Nephron progenitor cell (in vitro differentiated cells): Measurements from ENCODE around the gene SDS.
A peak's percentile ranks its signal among the peaks of the same experiment; 100 is the strongest.
"Not testable (repeated sequence)": the region's sequence is repeated elsewhere in the genome, so short reads cannot be mapped to it uniquely, and the experiment has no call there.

Experiments used
- DNase-seq: peaks from one replicate; pipeline ENCODE4 v3.0.0; 2021
- H3K27ac Mint-ChIP-seq: 2 replicates; pipeline ENCODE4 v1.8.0; 2021; ENCODE audit warnings: mild to moderate bottlenecking, moderate library complexity, mixed read lengths
- H3K27me3 Mint-ChIP-seq: 2 replicates; pipeline ENCODE4 v1.8.0; 2021; ENCODE audit warnings: mild to moderate bottlenecking, low read depth, mixed read lengths; ENCODE audit not compliant: poor library complexity
- H3K36me3 Mint-ChIP-seq: 2 replicates; pipeline ENCODE4 v1.8.0; 2021; ENCODE audit warnings: low read depth, mixed read lengths
- H3K4me1 Mint-ChIP-seq: 2 replicates; pipeline ENCODE4 v1.8.0; 2021; ENCODE audit warnings: mixed read lengths
- H3K4me3 Mint-ChIP-seq: 2 replicates; pipeline ENCODE4 v1.8.0; 2021; ENCODE audit warnings: mild to moderate bottlenecking, moderate library complexity, mixed read lengths
- H3K9me3 Mint-ChIP-seq: 2 replicates; pipeline ENCODE4 v1.8.0; 2021; ENCODE audit warnings: mild to moderate bottlenecking, moderate library complexity, mixed read lengths
- TF ChIP-seq, protein P1 (sequence below): fragments of 200-600 bp; sonication (generic); IDR thresholded peaks from 2 replicates; pipeline ENCODE4 v1.5.0; 2021; ENCODE audit warnings: antibody characterized with exemption

SDS gene

GRCh38 chr12:113359133-113359938 is 44.4 kb downstream of the SDS start:
- H3K4me3 Mint-ChIP-seq, result peak overlapping the region; percentile 92
- H3K27me3 Mint-ChIP-seq, result peaks cover 14% of the 10 kb centered on the region
- TF ChIP-seq, protein P1, sequence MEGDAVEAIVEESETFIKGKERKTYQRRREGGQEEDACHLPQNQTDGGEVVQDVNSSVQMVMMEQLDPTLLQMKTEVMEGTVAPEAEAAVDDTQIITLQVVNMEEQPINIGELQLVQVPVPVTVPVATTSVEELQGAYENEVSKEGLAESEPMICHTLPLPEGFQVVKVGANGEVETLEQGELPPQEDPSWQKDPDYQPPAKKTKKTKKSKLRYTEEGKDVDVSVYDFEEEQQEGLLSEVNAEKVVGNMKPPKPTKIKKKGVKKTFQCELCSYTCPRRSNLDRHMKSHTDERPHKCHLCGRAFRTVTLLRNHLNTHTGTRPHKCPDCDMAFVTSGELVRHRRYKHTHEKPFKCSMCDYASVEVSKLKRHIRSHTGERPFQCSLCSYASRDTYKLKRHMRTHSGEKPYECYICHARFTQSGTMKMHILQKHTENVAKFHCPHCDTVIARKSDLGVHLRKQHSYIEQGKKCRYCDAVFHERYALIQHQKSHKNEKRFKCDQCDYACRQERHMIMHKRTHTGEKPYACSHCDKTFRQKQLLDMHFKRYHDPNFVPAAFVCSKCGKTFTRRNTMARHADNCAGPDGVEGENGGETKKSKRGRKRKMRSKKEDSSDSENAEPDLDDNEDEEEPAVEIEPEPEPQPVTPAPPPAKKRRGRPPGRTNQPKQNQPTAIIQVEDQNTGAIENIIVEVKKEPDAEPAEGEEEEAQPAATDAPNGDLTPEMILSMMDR, result no peak
- H3K9me3 Mint-ChIP-seq, result no peaks in the 10 kb centered on the region
- peak overlapping the region; percentile 71 for H3K27ac Mint-ChIP-seq
- peaks cover 17% of the 10 kb centered on the region for H3K4me1 Mint-ChIP-seq
- peaks cover 4% of the 10 kb centered on the region for H3K36me3 Mint-ChIP-seq
- DNase-seq, result no peak

- TF ChIP-seq, protein P1, result no peak
- peak; percentile 95 for DNase-seq
- peaks cover 17% of the 10 kb centered on the region for H3K4me1 Mint-ChIP-seq
- peak within 1 kb of the TSS; percentile 71 for H3K27ac Mint-ChIP-seq
- H3K4me3 Mint-ChIP-seq, result peak within 1 kb of the TSS; percentile 92
- peaks cover 14% of the 10 kb centered on the region for H3K27me3 Mint-ChIP-seq
- H3K9me3 Mint-ChIP-seq, result no peaks in the 10 kb centered on the region
- peaks cover 4% of the 10 kb centered on the region for H3K36me3 Mint-ChIP-seq
These were observed 45.1 kb downstream of the SDS start, which contains the start of gene PLBD2 for GRCh38 chr12:113358381-113359132. TSS of gene PLBD2 (plus strand) at chr12:113358587. CDS start at chr12:113358601, 14 bp downstream.

DNA sequence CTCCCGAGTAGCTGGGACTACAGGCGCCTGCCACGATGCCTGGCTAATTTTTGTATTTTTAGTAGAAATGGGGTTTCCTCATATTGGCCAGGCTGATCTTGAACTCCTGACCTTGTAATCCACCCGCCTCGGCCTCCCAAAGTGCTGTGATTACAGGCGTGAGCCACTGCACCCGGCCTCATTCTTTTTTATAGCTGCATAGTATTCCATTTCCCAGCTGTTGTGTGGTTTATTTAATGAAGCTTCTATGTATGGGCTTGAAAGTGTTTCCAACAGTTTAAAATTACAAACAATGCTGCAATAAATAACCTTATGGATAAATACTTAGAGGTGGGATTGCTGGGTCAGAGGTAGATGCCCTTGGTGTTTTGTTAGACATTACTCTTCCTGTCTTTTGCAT is 49.5 kb downstream of the SDS start:
- H3K4me1 Mint-ChIP-seq, result peaks cover 12% of the 10 kb centered on the region
- not testable (repeated sequence) for H3K9me3 Mint-ChIP-seq, H3K4me3 Mint-ChIP-seq, H3K36me3 Mint-ChIP-seq, H3K27ac Mint-ChIP-seq, DNase-seq
- peaks cover 44% of the 10 kb centered on the region for H3K27me3 Mint-ChIP-seq

DNA sequence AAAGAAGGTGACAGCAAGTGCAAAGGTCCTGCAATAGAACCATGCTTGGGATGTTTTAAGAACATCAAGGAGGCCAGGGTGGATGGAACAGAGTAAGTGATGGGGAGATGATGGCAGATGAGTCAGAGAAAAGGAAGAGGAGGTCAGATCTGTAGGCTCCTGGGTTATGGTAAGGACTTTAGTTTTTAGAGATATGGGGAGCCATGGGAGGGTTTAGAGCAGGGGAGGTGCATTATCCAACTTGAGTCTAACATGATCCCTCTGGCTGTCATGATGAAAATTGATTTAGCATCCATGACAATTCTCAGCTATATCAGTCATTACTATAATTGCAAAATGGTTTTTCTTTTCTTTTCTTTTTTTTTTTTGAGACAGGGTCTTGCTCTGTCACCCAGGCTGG is 52.6 kb downstream of the SDS start:
- no peak overlapping the region for H3K4me3 Mint-ChIP-seq
- H3K27me3 Mint-ChIP-seq, result peaks cover 46% of the 10 kb centered on the region
- H3K9me3 Mint-ChIP-seq, result no peaks in the 10 kb centered on the region
- H3K36me3 Mint-ChIP-seq, result no peaks in the 10 kb centered on the region
- TF ChIP-seq, protein P1, result no peak
- no peak overlapping the region for H3K27ac Mint-ChIP-seq
- DNase-seq, result no peak
- H3K4me1 Mint-ChIP-seq, result peaks cover 9% of the 10 kb centered on the region

DNA sequence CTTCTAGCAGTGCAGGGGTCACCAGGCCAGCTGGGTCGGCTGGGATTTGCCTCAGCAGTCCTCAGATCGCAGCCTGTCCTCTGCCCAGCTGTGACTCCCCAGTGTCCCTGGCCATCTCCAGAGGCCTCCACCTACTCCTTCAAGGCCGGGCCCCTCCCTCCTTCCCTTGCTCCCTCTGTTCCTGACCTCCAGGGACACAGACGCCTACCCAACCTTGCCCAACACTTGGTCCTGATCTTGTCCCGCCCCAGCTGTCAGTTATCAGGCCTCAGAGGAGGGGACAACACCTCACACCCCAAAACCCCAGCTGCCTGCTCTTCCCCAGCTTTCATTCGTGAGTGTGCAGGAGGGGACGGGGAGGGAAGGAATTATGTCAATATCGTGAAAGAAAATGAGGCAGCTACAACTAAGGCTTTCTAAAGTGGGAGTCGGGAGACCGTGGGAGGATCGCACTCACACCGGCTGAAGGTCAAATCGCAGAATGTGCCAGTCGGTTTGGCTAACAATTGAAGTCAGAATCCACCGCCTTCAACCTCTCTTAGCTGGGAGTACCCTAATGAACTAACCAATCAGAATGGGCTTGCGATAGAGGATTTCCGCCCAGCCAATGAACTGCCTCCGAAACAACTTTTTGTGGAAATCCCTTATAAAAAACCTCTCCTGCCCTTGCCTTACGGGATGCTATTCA is 54.7 kb downstream of the SDS start:
- no peaks in the 10 kb centered on the region for H3K36me3 Mint-ChIP-seq

More for the DNA sequence above, 54.7 kb downstream of the SDS start:
- Mint-ChIP-seq H3K9me3 (no peaks in the 10 kb centered on the region), H3K27me3 (peaks cover 46% of the 10 kb centered on the region), H3K4me3 (no peak overlapping the region), H3K27ac (peak overlapping the region; percentile 73), H3K4me1 (peaks cover 9% of the 10 kb centered on the region)
- TF ChIP-seq, protein P1, result no peak
- DNase-seq, result no peak
